Loucy (cell line): ENCODE results near the gene GPA33.

ENCODE experiments used
- EZH2phosphoT487 ChIP-seq: fragments of 200-600 bp; IDR thresholded peaks from 2 replicates; pipeline ENCODE4 v1.6.1; 2018; ENCODE audit warnings: antibody characterized with exemption, mild to moderate bottlenecking, moderate library complexity, borderline replicate concordance
- TF ChIP-seq, protein P1 (sequence below): fragments of 200-600 bp; sonication (generic); conservative IDR thresholded peaks from 2 replicates; pipeline ENCODE4 v1.5.1; 2014; ENCODE audit warnings: mild to moderate bottlenecking, antibody characterized with exemption, low read length

DNA sequence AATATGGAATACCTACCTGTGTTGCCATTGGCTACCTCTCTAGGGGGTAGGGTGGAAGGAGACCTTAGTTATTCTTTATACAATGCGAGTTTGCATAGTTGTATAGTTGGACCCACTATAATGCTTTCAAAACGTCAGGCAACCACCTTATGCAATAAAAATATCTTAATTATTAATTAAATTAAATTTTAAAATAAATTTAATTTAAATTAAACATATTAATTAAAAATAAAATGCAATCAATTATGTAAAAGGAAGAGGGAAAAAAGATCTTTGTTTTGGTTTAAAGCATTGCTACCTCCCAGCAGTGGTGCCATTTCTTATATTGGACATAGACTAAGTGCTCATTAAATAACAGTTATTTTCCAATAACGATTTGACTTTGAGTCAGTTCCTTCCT lies 22.3 kb downstream of the GPA33 start:
- TF ChIP-seq, protein P1, sequence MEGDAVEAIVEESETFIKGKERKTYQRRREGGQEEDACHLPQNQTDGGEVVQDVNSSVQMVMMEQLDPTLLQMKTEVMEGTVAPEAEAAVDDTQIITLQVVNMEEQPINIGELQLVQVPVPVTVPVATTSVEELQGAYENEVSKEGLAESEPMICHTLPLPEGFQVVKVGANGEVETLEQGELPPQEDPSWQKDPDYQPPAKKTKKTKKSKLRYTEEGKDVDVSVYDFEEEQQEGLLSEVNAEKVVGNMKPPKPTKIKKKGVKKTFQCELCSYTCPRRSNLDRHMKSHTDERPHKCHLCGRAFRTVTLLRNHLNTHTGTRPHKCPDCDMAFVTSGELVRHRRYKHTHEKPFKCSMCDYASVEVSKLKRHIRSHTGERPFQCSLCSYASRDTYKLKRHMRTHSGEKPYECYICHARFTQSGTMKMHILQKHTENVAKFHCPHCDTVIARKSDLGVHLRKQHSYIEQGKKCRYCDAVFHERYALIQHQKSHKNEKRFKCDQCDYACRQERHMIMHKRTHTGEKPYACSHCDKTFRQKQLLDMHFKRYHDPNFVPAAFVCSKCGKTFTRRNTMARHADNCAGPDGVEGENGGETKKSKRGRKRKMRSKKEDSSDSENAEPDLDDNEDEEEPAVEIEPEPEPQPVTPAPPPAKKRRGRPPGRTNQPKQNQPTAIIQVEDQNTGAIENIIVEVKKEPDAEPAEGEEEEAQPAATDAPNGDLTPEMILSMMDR = no peak
- no peak for TF ChIP-seq EZH2phosphoT487
